ENCODE results near the gene FOXP1.

- no peak for TF ChIP-seq CTCF (conservative IDR thresholded peaks at IDR 0.05; ENCODE audit: low read depth, low read length)
- TF ChIP-seq EZH2 (IDR thresholded peaks at IDR 0.05; ENCODE audit: borderline replicate concordance, low read depth, low read length, poor library complexity, severe bottlenecking): no peak
Measured at GRCh38 chr3:70977712-70978111, 605.8 kb downstream of the FOXP1 start.
